Measurements from ENCODE around the gene TSPAN14.

The TSPAN14 gene

GRCh38 chr10:80449520-80449919, 4.6 kb upstream of the TSPAN14 start:
- Histone ChIP-seq H3K4me1 (ENCODE audit: control insufficient read depth, low read depth, low read length) (peaks cover 8% of the 10 kb centered on the region), H3K9ac (ENCODE audit: low read length) (no peak overlapping the region), H3K36me3 (ENCODE audit: control insufficient read depth, low read depth, low read length) (no peaks in the 10 kb centered on the region), H3K27ac (ENCODE audit: low read length) (no peak overlapping the region), H3K27me3 (ENCODE audit: control insufficient read depth, insufficient read depth, low read length) (peaks cover 6% of the 10 kb centered on the region), H3K9me3 (ENCODE audit: control insufficient read depth, low read depth, low read length) (no peaks in the 10 kb centered on the region), H3K4me3 (ENCODE audit: low read length) (no peak overlapping the region)

GRCh38 chr10:80451132-80451531, 3.0 kb upstream of the TSPAN14 start:
- no peak overlapping the region for H3K9ac ChIP-seq (ENCODE audit: low read length)
- no peak overlapping the region for H3K4me3 ChIP-seq (ENCODE audit: low read length)
- no peaks in the 10 kb centered on the region for H3K36me3 ChIP-seq (ENCODE audit: control insufficient read depth, low read depth, low read length)
- peaks cover 17% of the 10 kb centered on the region for H3K4me1 ChIP-seq (ENCODE audit: control insufficient read depth, low read depth, low read length)
- no peak overlapping the region for H3K27ac ChIP-seq (ENCODE audit: low read length)
- no peaks in the 10 kb centered on the region for H3K9me3 ChIP-seq (ENCODE audit: control insufficient read depth, low read depth, low read length)
- H3K27me3 ChIP-seq (ENCODE audit: control insufficient read depth, insufficient read depth, low read length) = peaks cover 15% of the 10 kb centered on the region

- Histone ChIP-seq H3K4me3 (ENCODE audit: low read length) (no peak overlapping the region), H3K27me3 (ENCODE audit: control insufficient read depth, insufficient read depth, low read length) (peaks cover 15% of the 10 kb centered on the region), H3K36me3 (ENCODE audit: control insufficient read depth, low read depth, low read length) (no peaks in the 10 kb centered on the region), H3K4me1 (ENCODE audit: control insufficient read depth, low read depth, low read length) (peaks cover 17% of the 10 kb centered on the region), H3K9me3 (ENCODE audit: control insufficient read depth, low read depth, low read length) (no peaks in the 10 kb centered on the region), H3K9ac (ENCODE audit: low read length) (no peak overlapping the region), H3K27ac (ENCODE audit: low read length) (no peak overlapping the region)
These were observed 2.0 kb upstream of the TSPAN14 start for GRCh38 chr10:80452069-80452468.

- no peaks in the 10 kb centered on the region for H3K36me3 ChIP-seq (ENCODE audit: control insufficient read depth, low read depth, low read length)
- peaks cover 18% of the 10 kb centered on the region for H3K4me1 ChIP-seq (ENCODE audit: control insufficient read depth, low read depth, low read length)
- H3K27ac ChIP-seq (ENCODE audit: low read length) = no peak overlapping the region
- no peak overlapping the region for H3K4me3 ChIP-seq (ENCODE audit: low read length)
- H3K9ac ChIP-seq (ENCODE audit: low read length) = no peak overlapping the region
- H3K9me3 ChIP-seq (ENCODE audit: control insufficient read depth, low read depth, low read length) = no peaks in the 10 kb centered on the region
- peaks cover 15% of the 10 kb centered on the region for H3K27me3 ChIP-seq (ENCODE audit: control insufficient read depth, insufficient read depth, low read length)
These were observed 1.5 kb upstream of the TSPAN14 start for GRCh38 chr10:80452640-80453039.

GRCh38 chr10:80453056-80453841, 861 bp upstream of the TSPAN14 start:
- no peaks in the 10 kb centered on the region for H3K9me3 ChIP-seq (ENCODE audit: control insufficient read depth, low read depth, low read length)
- peak overlapping the region; percentile 68 for H3K4me3 ChIP-seq (ENCODE audit: low read length)
- no peaks in the 10 kb centered on the region for H3K36me3 ChIP-seq (ENCODE audit: control insufficient read depth, low read depth, low read length)
- no peak overlapping the region for H3K27ac ChIP-seq (ENCODE audit: low read length)
- H3K4me1 ChIP-seq (ENCODE audit: control insufficient read depth, low read depth, low read length) = peaks cover 21% of the 10 kb centered on the region
- peak overlapping the region; percentile 80 for H3K9ac ChIP-seq (ENCODE audit: low read length)
- H3K27me3 ChIP-seq (ENCODE audit: control insufficient read depth, insufficient read depth, low read length) = peaks cover 15% of the 10 kb centered on the region

- peak overlapping the region; percentile 22 for H3K27ac ChIP-seq (ENCODE audit: low read length)
- no peaks in the 10 kb centered on the region for H3K9me3 ChIP-seq (ENCODE audit: control insufficient read depth, low read depth, low read length)
- peak overlapping the region; percentile 88 for H3K4me3 ChIP-seq (ENCODE audit: low read length)
- peak overlapping the region; percentile 92 for H3K9ac ChIP-seq (ENCODE audit: low read length)
- H3K36me3 ChIP-seq (ENCODE audit: control insufficient read depth, low read depth, low read length) = no peaks in the 10 kb centered on the region
- peaks cover 36% of the 10 kb centered on the region for H3K4me1 ChIP-seq (ENCODE audit: control insufficient read depth, low read depth, low read length)
- peaks cover 15% of the 10 kb centered on the region for H3K27me3 ChIP-seq (ENCODE audit: control insufficient read depth, insufficient read depth, low read length)
These were observed 677 bp downstream of the TSPAN14 start for GRCh38 chr10:80454513-80455460.

- H3K36me3 ChIP-seq (ENCODE audit: control insufficient read depth, low read depth, low read length) = no peaks in the 10 kb centered on the region
- no peak overlapping the region for H3K27ac ChIP-seq (ENCODE audit: low read length)
- peaks cover 44% of the 10 kb centered on the region for H3K4me1 ChIP-seq (ENCODE audit: control insufficient read depth, low read depth, low read length)
These were observed 1.6 kb downstream of the TSPAN14 start for GRCh38 chr10:80455461-80456349.

GRCh38 chr10:80457554-80458262, 3.6 kb downstream of the TSPAN14 start:
- peaks cover 58% of the 10 kb centered on the region for H3K4me1 ChIP-seq (ENCODE audit: control insufficient read depth, low read depth, low read length)
- no peaks in the 10 kb centered on the region for H3K9me3 ChIP-seq (ENCODE audit: control insufficient read depth, low read depth, low read length)
- no peaks in the 10 kb centered on the region for H3K36me3 ChIP-seq (ENCODE audit: control insufficient read depth, low read depth, low read length)
- H3K9ac ChIP-seq (ENCODE audit: low read length) = no peak overlapping the region
- no peak overlapping the region for H3K27ac ChIP-seq (ENCODE audit: low read length)
- H3K4me3 ChIP-seq (ENCODE audit: low read length) = no peak overlapping the region
- H3K27me3 ChIP-seq (ENCODE audit: control insufficient read depth, insufficient read depth, low read length) = peaks cover 10% of the 10 kb centered on the region

More at GRCh38 chr10:80455461-80456349, 1.6 kb downstream of the TSPAN14 start:
- H3K4me3 ChIP-seq (ENCODE audit: low read length) = peak overlapping the region; percentile 88
- H3K9me3 ChIP-seq (ENCODE audit: control insufficient read depth, low read depth, low read length) = no peaks in the 10 kb centered on the region
- H3K27me3 ChIP-seq (ENCODE audit: control insufficient read depth, insufficient read depth, low read length) = peaks cover 15% of the 10 kb centered on the region
- H3K9ac ChIP-seq (ENCODE audit: low read length) = peak overlapping the region; percentile 92

GRCh38 chr10:80458263-80458625, 4.1 kb downstream of the TSPAN14 start:
- H3K4me1 ChIP-seq (ENCODE audit: control insufficient read depth, low read depth, low read length) = peaks cover 60% of the 10 kb centered on the region
- H3K36me3 ChIP-seq (ENCODE audit: control insufficient read depth, low read depth, low read length) = no peaks in the 10 kb centered on the region
- H3K27me3 ChIP-seq (ENCODE audit: control insufficient read depth, insufficient read depth, low read length) = peaks cover 9% of the 10 kb centered on the region
- H3K9me3 ChIP-seq (ENCODE audit: control insufficient read depth, low read depth, low read length) = no peaks in the 10 kb centered on the region
- no peak overlapping the region for H3K27ac ChIP-seq (ENCODE audit: low read length)
- no peak overlapping the region for H3K9ac ChIP-seq (ENCODE audit: low read length)
- no peak overlapping the region for H3K4me3 ChIP-seq (ENCODE audit: low read length)

- no peaks in the 10 kb centered on the region for H3K36me3 ChIP-seq (ENCODE audit: control insufficient read depth, low read depth, low read length)
- H3K27me3 ChIP-seq (ENCODE audit: control insufficient read depth, insufficient read depth, low read length) = peaks cover 9% of the 10 kb centered on the region
- H3K27ac ChIP-seq (ENCODE audit: low read length) = no peak overlapping the region
- no peak overlapping the region for H3K4me3 ChIP-seq (ENCODE audit: low read length)
- peaks cover 60% of the 10 kb centered on the region for H3K4me1 ChIP-seq (ENCODE audit: control insufficient read depth, low read depth, low read length)
- no peak overlapping the region for H3K9ac ChIP-seq (ENCODE audit: low read length)
- no peaks in the 10 kb centered on the region for H3K9me3 ChIP-seq (ENCODE audit: control insufficient read depth, low read depth, low read length)
These were observed 4.5 kb downstream of the TSPAN14 start for GRCh38 chr10:80458638-80459037.
